Measurements from ENCODE around the gene RASL10B.
"Not testable (repeated sequence)": the region's sequence is repeated elsewhere in the genome, so short reads cannot be mapped to it uniquely, and the experiment has no call there.

RASL10B gene

GRCh38 chr17:35731239-35731916 is at the start of gene RASL10B:
Gene RASL10B, plus strand, starts transcription at chr17:35731639. Its CDS starts 3,546 bp downstream, at chr17:35735185.
- DNase-seq, result peak; percentile 77

GRCh38 chr17:35683591-35683990 is 47.8 kb upstream of the RASL10B start:
- DNase-seq, result no peak

GRCh38 chr17:35684055-35684802 is 47.2 kb upstream of the RASL10B start:
- no peak for DNase-seq

GRCh38 chr17:35692512-35693210 is 38.8 kb upstream of the RASL10B start:
- DNase-seq, result no peak

- no peak for DNase-seq
Measured at GRCh38 chr17:35693662-35694061, 37.8 kb upstream of the RASL10B start.

- DNase-seq, result no peak
Measured at GRCh38 chr17:35694906-35695305, 36.5 kb upstream of the RASL10B start.

GRCh38 chr17:35695613-35696012 is 35.8 kb upstream of the RASL10B start:
- no peak for DNase-seq

GRCh38 chr17:35698800-35699199 is 32.6 kb upstream of the RASL10B start:
- no peak for DNase-seq

GRCh38 chr17:35700150-35700549 is 31.3 kb upstream of the RASL10B start:
- DNase-seq, result no peak

GRCh38 chr17:35701491-35701890 is 29.9 kb upstream of the RASL10B start:
- DNase-seq, result no peak

GRCh38 chr17:35703308-35703707 is 28.1 kb upstream of the RASL10B start:
- DNase-seq, result not testable (repeated sequence)

- DNase-seq, result no peak
Measured at GRCh38 chr17:35705230-35705629, 26.2 kb upstream of the RASL10B start.

- no peak for DNase-seq
Measured at GRCh38 chr17:35705705-35706104, 25.7 kb upstream of the RASL10B start.

- DNase-seq, result no peak
Measured at GRCh38 chr17:35708149-35708548, 23.3 kb upstream of the RASL10B start.

- no peak for DNase-seq
Measured at GRCh38 chr17:35708951-35709350, 22.5 kb upstream of the RASL10B start.

GRCh38 chr17:35709874-35710273 is 21.6 kb upstream of the RASL10B start:
- DNase-seq, result no peak

GRCh38 chr17:35710950-35711349 is 20.5 kb upstream of the RASL10B start:
- no peak for DNase-seq

- DNase-seq, result no peak
Measured at GRCh38 chr17:35713069-35713728, 18.2 kb upstream of the RASL10B start.

GRCh38 chr17:35714988-35715387 is 16.5 kb upstream of the RASL10B start:
- no peak for DNase-seq

- DNase-seq, result no peak
Measured at GRCh38 chr17:35715416-35715815, 16.0 kb upstream of the RASL10B start.

GRCh38 chr17:35716173-35716572 is 15.3 kb upstream of the RASL10B start:
- DNase-seq, result no peak

GRCh38 chr17:35716897-35717465 is 14.5 kb upstream of the RASL10B start:
- no peak for DNase-seq

GRCh38 chr17:35717475-35717874 is 14.0 kb upstream of the RASL10B start:
- no peak for DNase-seq
